PC-3 (cell line): Measurements from ENCODE around the gene NVL. TPM values are rescaled to one million over a fixed set of nuclear protein-coding genes. Genes with fewer than 3 reads are reported as not detected.

Experiments
- ATAC-seq: fragments of 200-7000 bp; cut with Tn5 transposase; 2 replicates; pipeline ENCODE4 v1.9.1; 2020; ENCODE audit warnings: mild to moderate bottlenecking, moderate library complexity
- BruUV-seq: library from RNA; stranded (reverse); fragments of 400-500 nt; replicated peaks from 2 replicates; lab custom pipeline; 2021; lab: Mats Ljungman, UMichigan
- CTCF ChIA-PET: fragments of 300-600 bp; sonication (Branson Sonifier 250); formaldehyde crosslinking; loops from one replicate; lab custom pipeline; 2022; ENCODE audit warnings: antibody characterized with exemption; lab: Charles Lee
- POLR2A ChIA-PET: fragments of 300-600 bp; sonication (Branson Sonifier 250); formaldehyde crosslinking; loops from one replicate; lab custom pipeline; 2022; ENCODE audit warnings: antibody characterized with exemption; ENCODE audit not compliant: unreplicated experiment; lab: Charles Lee
- DNase-seq: peaks from one replicate; pipeline ENCODE4 v3.0.0-alpha.2; 2015
- H2AFZ ChIP-seq: fragments of 300-600 bp; sonication (generic); 2 replicates; pipeline ENCODE4 v1.6.0; 2016; ENCODE audit warnings: antibody characterized with exemption, low read length
- H3F3A ChIP-seq: fragments of 300-600 bp; sonication (generic); one replicate; pipeline ENCODE4 v1.6.0; 2017; ENCODE audit warnings: antibody characterized with exemption, low read length, control low read depth, mild to moderate bottlenecking; ENCODE audit not compliant: unreplicated experiment
- H3K27ac ChIP-seq: fragments of 300-600 bp; sonication (generic); 2 replicates; pipeline ENCODE4 v1.5.1; 2016; ENCODE audit warnings: mild to moderate bottlenecking, low read length
- H3K27me3 ChIP-seq: fragments of 300-600 bp; sonication (generic); 2 replicates; pipeline ENCODE4 v1.6.1; 2016; ENCODE audit warnings: low read length, mixed read lengths
- H3K36me3 ChIP-seq: fragments of 300-600 bp; sonication (generic); 2 replicates; pipeline ENCODE4 v1.6.1; 2016; ENCODE audit warnings: low read depth, mixed run types, low read length, mixed read lengths
- H3K4me1 ChIP-seq: fragments of 300-600 bp; sonication (generic); 2 replicates; pipeline ENCODE4 v1.5.1; 2016; ENCODE audit warnings: low read length; ENCODE audit not compliant: insufficient read depth
- H3K4me2 ChIP-seq: fragments of 300-600 bp; sonication (generic); 2 replicates; pipeline ENCODE4 v1.6.0; 2016; ENCODE audit warnings: low read length
- H3K4me3 ChIP-seq: fragments of 300-600 bp; sonication (generic); 2 replicates; pipeline ENCODE4 v1.5.1; 2016; ENCODE audit warnings: mild to moderate bottlenecking, low read length, mixed read lengths
- H3K79me2 ChIP-seq: fragments of 300-600 bp; sonication (generic); 2 replicates; pipeline ENCODE4 v1.6.1; 2017; ENCODE audit warnings: low read length, mixed read lengths
- H3K9ac ChIP-seq: fragments of 300-600 bp; sonication (generic); 2 replicates; pipeline ENCODE4 v1.6.0; 2016; ENCODE audit warnings: mild to moderate bottlenecking, low read length
- H3K9me2 ChIP-seq: fragments of 300-600 bp; sonication (generic); replicated peaks from 2 replicates; pipeline ENCODE4 v1.6.1; 2016; ENCODE audit warnings: mixed run types, low read length, mixed read lengths
- H3K9me3 ChIP-seq: fragments of 300-600 bp; sonication (generic); 2 replicates; pipeline ENCODE4 v1.6.1; 2016; ENCODE audit warnings: low read length, mixed read lengths
- H4K20me1 ChIP-seq: fragments of 300-600 bp; sonication (generic); 2 replicates; pipeline ENCODE4 v1.6.1; 2016; ENCODE audit warnings: low read length, mixed read lengths
- CTCF ChIP-seq: fragments of 300-600 bp; sonication (generic); conservative IDR thresholded peaks from 2 replicates; pipeline ENCODE4 v1.5.1; 2017; ENCODE audit warnings: antibody characterized with exemption, low read depth, mild to moderate bottlenecking, low read length
- EZH2 ChIP-seq: fragments of 300-600 bp; sonication (generic); IDR thresholded peaks from one replicate; pipeline ENCODE4 v1.6.1; 2017; ENCODE audit warnings: antibody characterized with exemption, mild to moderate bottlenecking, low read length; ENCODE audit not compliant: unreplicated experiment
- EZH2phosphoT487 ChIP-seq: fragments of 300-600 bp; sonication (generic); IDR thresholded peaks from 2 replicates; pipeline ENCODE4 v1.6.1; 2018; ENCODE audit warnings: mild to moderate bottlenecking, antibody characterized with exemption, low read length, borderline replicate concordance
- intact Hi-C: fragments of 100-400 bp; cut with micrococcal nuclease; formaldehyde crosslinking; loops from 2 replicates; pipeline ENCODE4 v1.9.0; 2023
- total RNA-seq: library from RNA; depleted of rRNA; stranded (reverse); fragments of >200 nt; gene quantifications from 2 replicates; pipeline ENCODE4 v1.2.3, GENCODE V29; 2014

Gene NVL
- total RNA-seq, 1 experiment from 2014 or later = 37.1 TPM

- no peak overlapping the region for H3K27ac ChIP-seq
- no peak overlapping the region for H3K4me3 ChIP-seq
- H3K36me3 ChIP-seq = peaks cover 16% of the 10 kb centered on the region
- H3K9ac ChIP-seq = no peak overlapping the region
- H3K4me1 ChIP-seq = peaks cover 10% of the 10 kb centered on the region
- H3K27me3 ChIP-seq = no peaks in the 10 kb centered on the region
- ATAC-seq (peak; percentile 84), DNase-seq (peak; percentile 60)
- H3K4me2 ChIP-seq = no peak overlapping the region
- no peaks in the 10 kb centered on the region for H3K79me2 ChIP-seq
- ChIA-PET POLR2A (interaction anchor here (0.5 kb wide), 1 partner anchor 41 kb away, joined by 3 read pairs; the partner anchor contains the start of gene DEGS1), CTCF (no interaction called here)
- H4K20me1 ChIP-seq = no peaks in the 10 kb centered on the region
- BruUV-seq = no TSS peak
- intact Hi-C loops = no loop called here
- no peaks in the 10 kb centered on the region for H3F3A ChIP-seq
- no peaks in the 10 kb centered on the region for H3K9me2 ChIP-seq
- TF ChIP-seq CTCF (no peak), EZH2 (no peak), EZH2phosphoT487 (no peak)
- no peaks in the 10 kb centered on the region for H3K9me3 ChIP-seq
- H2AFZ ChIP-seq = no peak overlapping the region
Measured at GRCh38 chr1:224223819-224224714, 105.9 kb downstream of the NVL start.

GRCh38 chr1:224219612-224220059 is 110.3 kb downstream of the NVL start:
- H3F3A ChIP-seq = no peaks in the 10 kb centered on the region
- H3K36me3 ChIP-seq = no peaks in the 10 kb centered on the region
- TF ChIP-seq EZH2 = no peak
- TF ChIP-seq CTCF = no peak
- TF ChIP-seq EZH2phosphoT487 = no peak
- no peaks in the 10 kb centered on the region for H3K79me2 ChIP-seq
- H3K9ac ChIP-seq = no peak overlapping the region
- no peaks in the 10 kb centered on the region for H3K9me3 ChIP-seq
- no peaks in the 10 kb centered on the region for H3K27me3 ChIP-seq
- H3K27ac ChIP-seq = no peak overlapping the region
- no peak overlapping the region for H3K4me2 ChIP-seq
- H2AFZ ChIP-seq = no peak overlapping the region
- ChIA-PET CTCF (no interaction called here), POLR2A (interaction anchor here (0.6 kb wide), 1 partner anchor 132 kb away, joined by 4 read pairs; no protein-coding TSS in a partner anchor)
- no peak for DNase-seq
- no peaks in the 10 kb centered on the region for H3K9me2 ChIP-seq
- no peak overlapping the region for H3K4me3 ChIP-seq
- BruUV-seq = no TSS peak
- H3K4me1 ChIP-seq = peaks cover 10% of the 10 kb centered on the region
- intact Hi-C loops = no loop called here
- no peak for ATAC-seq
- no peaks in the 10 kb centered on the region for H4K20me1 ChIP-seq
